Gastrocnemius medialis (tissue), 4 donors: ENCODE measurements around the gene TIPARP. TPM values are rescaled to one million over a fixed set of nuclear protein-coding genes. Genes with fewer than 3 reads are reported as not detected.
A peak's percentile ranks its signal among the peaks of the same experiment; 100 is the strongest.

Source experiments
- ATAC-seq, 2 donors: fragments of 150-250 bp; one replicate each; pipeline ENCODE4 v1.9.1; 2016
- DNase-seq, 2 donors: peaks; one replicate each; pipeline ENCODE4 v3.0.0-alpha.2; 2019
- H3K27ac ChIP-seq, 4 donors: fragments of 200-600 bp; sonication (generic); 1 replicate in 1 of 4; 2 replicates in 3 of 4; pipeline ENCODE4 v1.5.1; 2016 to 2018; ENCODE audit warnings: mild to moderate bottlenecking in 2 of 4, moderate library complexity in 1 of 4
- H3K27me3 ChIP-seq, 3 donors: fragments of 200-600 bp; sonication (generic) in 2 of 3; 1 replicate in 1 of 3; 2 replicates in 2 of 3; pipeline versions ENCODE4 v1.5.1 to v1.6.0; 2016 to 2019; ENCODE audit warnings: mild to moderate bottlenecking in 1 of 3, moderate library complexity in 1 of 3
- H3K36me3 ChIP-seq, 2 donors: fragments of 200-600 bp; sonication (generic) in 1 of 2; one replicate each; pipeline ENCODE4 v1.5.1; 2017 to 2018
- H3K4me1 ChIP-seq, 2 donors: fragments of 200-600 bp; sonication (generic) in 1 of 2; one replicate each; pipeline ENCODE4 v1.5.1; 2016 to 2017; ENCODE audit warnings: mild to moderate bottlenecking in 2 of 2
- H3K4me3 ChIP-seq, 4 donors: fragments of 200-600 bp; sonication (generic) in 3 of 4; 1 replicate in 1 of 4; 2 replicates in 3 of 4; pipeline ENCODE4 v1.5.1; 2016 to 2019; ENCODE audit warnings: mild to moderate bottlenecking in 2 of 4
- H3K9me3 ChIP-seq, 3 donors: fragments of 200-600 bp; sonication (generic) in 2 of 3; 1 replicate in 1 of 3; 2 replicates in 2 of 3; pipeline ENCODE4 v1.5.1; 2016 to 2019
- CTCF ChIP-seq, 5 experiments: fragments of 450-650 bp in 3 of 5; fragments of 200-600 bp in 2 of 5; sonication (generic) in 2 of 5; IDR thresholded peaks in 4 of 5; conservative IDR thresholded peaks in 1 of 5; 1 replicate in 4 of 5; 2 replicates in 1 of 5; pipeline ENCODE4 v1.5.1; 2016 to 2019; ENCODE audit warnings: antibody characterized with exemption in 5 of 5, mild to moderate bottlenecking in 3 of 5, moderate library complexity in 3 of 5
- POLR2A ChIP-seq, 2 donors: fragments of 450-650 bp; IDR thresholded peaks; one replicate each; pipeline ENCODE4 v1.6.1; 2017; ENCODE audit warnings: antibody characterized with exemption in 2 of 2, mild to moderate bottlenecking in 2 of 2, moderate library complexity in 2 of 2
- in situ Hi-C, 4 donors: fragments of 200-750 bp; cut with MboI; loops; one replicate each; pipeline versions ENCODE4 v1.15.0 to v1.8.0; 2017; ENCODE audit warnings: low sequenced_read_pairs in 4 of 4
- intact Hi-C: fragments of 100-400 bp; cut with DNase I; formaldehyde crosslinking; loops from one replicate; pipeline ENCODE4 v1.15.1; 2023; ENCODE audit warnings: low total_unique reads
- total RNA-seq, 4 donors: library from RNA; depleted of rRNA; stranded (reverse); fragments of >200 nt; gene quantifications; one replicate each; pipeline versions ENCODE4 v1.1.0 to v1.2.3, GENCODE V29; 2016

The TIPARP gene
- total RNA-seq, 4 donors from 2014 or later, result 16.0 to 50.2 (median 31.7) TPM

GRCh38 chr3:156727519-156728205, 53.3 kb downstream of the TIPARP start:
- intact Hi-C loops, result no loop called here
- Histone ChIP-seq H3K4me3 (no peak overlapping the region), H3K27ac (no peak overlapping the region), H3K36me3 (no peaks in the 10 kb centered on the region), H3K9me3 (no peaks in the 10 kb centered on the region), H3K27me3 (no peaks in the 10 kb centered on the region), H3K4me1 (no peaks in the 10 kb centered on the region)
- TF ChIP-seq CTCF (IDR thresholded peaks at IDR 0.05 in 4 of 5, conservative IDR thresholded peaks at IDR 0.05 in 1 of 5) (no peak), POLR2A (IDR thresholded peaks at IDR 0.05) (no peak)
- DNase-seq (no peak), ATAC-seq (peak; percentile 69 to 77)
- in situ Hi-C loops, result no loop called here

GRCh38 chr3:156728267-156728985, 54.0 kb downstream of the TIPARP start:
- in situ Hi-C loops, result no loop called here
- H3K4me3 ChIP-seq, result no peak overlapping the region
- H3K36me3 ChIP-seq, result no peaks in the 10 kb centered on the region
- H3K27me3 ChIP-seq, result no peaks in the 10 kb centered on the region
- ATAC-seq (no peak), DNase-seq (no peak)
- intact Hi-C loops, result no loop called here
- H3K4me1 ChIP-seq, result no peaks in the 10 kb centered on the region
- TF ChIP-seq POLR2A (IDR thresholded peaks at IDR 0.05) (no peak), CTCF (IDR thresholded peaks at IDR 0.05 in 4 of 5, conservative IDR thresholded peaks at IDR 0.05 in 1 of 5) (no peak)
- H3K9me3 ChIP-seq, result no peaks in the 10 kb centered on the region
- no peak overlapping the region for H3K27ac ChIP-seq

GRCh38 chr3:156729460-156730179, 55.2 kb downstream of the TIPARP start:
- Histone ChIP-seq H3K27me3 (no peaks in the 10 kb centered on the region), H3K4me3 (no peak overlapping the region), H3K9me3 (no peaks in the 10 kb centered on the region), H3K27ac (no peak overlapping the region), H3K4me1 (no peaks in the 10 kb centered on the region), H3K36me3 (no peaks in the 10 kb centered on the region)
- DNase-seq (no peak), ATAC-seq (no peak)
- intact Hi-C loops, result no loop called here
- TF ChIP-seq CTCF (IDR thresholded peaks at IDR 0.05 in 4 of 5, conservative IDR thresholded peaks at IDR 0.05 in 1 of 5), result no peak
- TF ChIP-seq POLR2A (IDR thresholded peaks at IDR 0.05), result no peak
- in situ Hi-C loops, result no loop called here

- in situ Hi-C loops (no loop called here), intact Hi-C loops (no loop called here)
- Histone ChIP-seq H3K27ac (no peak overlapping the region), H3K36me3 (no peaks in the 10 kb centered on the region), H3K4me3 (no peak overlapping the region), H3K9me3 (no peaks in the 10 kb centered on the region), H3K27me3 (no peaks in the 10 kb centered on the region), H3K4me1 (no peaks in the 10 kb centered on the region)
- DNase-seq (no peak), ATAC-seq (no peak)
- TF ChIP-seq CTCF (IDR thresholded peaks at IDR 0.05 in 4 of 5, conservative IDR thresholded peaks at IDR 0.05 in 1 of 5) (no peak), POLR2A (IDR thresholded peaks at IDR 0.05) (no peak)
Observed at GRCh38 chr3:156731813-156732212, 57.4 kb downstream of the TIPARP start.
